HCT116 (cell line): ENCODE results near the gene PCSK2. TPM values are rescaled to one million over a fixed set of nuclear protein-coding genes. Genes with fewer than 3 reads are reported as not detected.

Experiments used
- ATAC-seq: fragments of 200-7000 bp; cut with Tn5 transposase; 2 replicates; pipeline ENCODE4 v1.9.1; 2020; ENCODE audit warnings: mild to moderate bottlenecking, moderate library complexity
- BruUV-seq: library from RNA; stranded (reverse); fragments of 400-500 nt; replicated peaks from 2 replicates; lab custom pipeline; 2021; lab: Mats Ljungman, UMichigan
- CTCF ChIA-PET: fragments of 300-600 bp; sonication (Branson Sonifier 250); formaldehyde crosslinking; loops from one replicate; lab custom pipeline; 2021; ENCODE audit warnings: antibody characterized with exemption; lab: Charles Lee
- POLR2A ChIA-PET: fragments of 300-600, 350-600 bp; sonication (Branson Sonifier 250); formaldehyde crosslinking; loops from one replicate; lab custom pipeline; 2021; ENCODE audit warnings: antibody characterized with exemption; lab: Charles Lee
- RAD21 ChIA-PET, 2 experiments: fragments of 300-600 bp; sonication (Branson Sonifier 250); formaldehyde crosslinking; loops; one replicate each; lab custom pipeline; 2023; ENCODE audit warnings: low total read pairs in 2 of 2; ENCODE audit not compliant: uncharacterized antibody in 2 of 2, unreplicated experiment in 2 of 2, low non-redundant PET in 1 of 2; lab: Charles Lee
- DNase-seq: peaks from one replicate; pipeline ENCODE4 v3.0.0-alpha.2; 2010; ENCODE audit warnings: low read depth, low spot score
- H2AFZ ChIP-seq: fragments of 200-600 bp; shearing (Covaris generic), sonication (generic); 2 replicates; pipeline ENCODE4 v1.6.1; 2017; ENCODE audit warnings: low read depth, mixed run types, mixed read lengths, antibody characterized with exemption, low read length; ENCODE audit not compliant: poor library complexity, severe bottlenecking
- H3K27ac ChIP-seq: 2 replicates; pipeline ENCODE4 v1.5.1; 2012; ENCODE audit warnings: low read depth, low read length
- H3K27me3 ChIP-seq: fragments of 200-600 bp; sonication (generic); 2 replicates; pipeline ENCODE4 v1.6.1; 2016; ENCODE audit warnings: mixed run types, low read length, mixed read lengths; ENCODE audit not compliant: insufficient read depth
- H3K36me3 ChIP-seq, 2 experiments: fragments of 200-500 bp in 1 of 2; fragments of 200-600 bp in 1 of 2; sonication (Bioruptor generic) in 1 of 2; sonication (generic) in 1 of 2; 2 replicates each; pipeline versions ENCODE4 v1.5.1 to v1.6.1; 2014 to 2016; ENCODE audit warnings: low read length in 2 of 2, inconsistent platforms in 1 of 2, mixed read lengths in 1 of 2, mixed run types in 1 of 2; ENCODE audit not compliant: insufficient read depth in 2 of 2, control insufficient read depth in 1 of 2
- H3K4me1 ChIP-seq, 2 experiments: fragments of 200-600 bp in 1 of 2; sonication (generic) in 1 of 2; 2 replicates each; pipeline versions ENCODE4 v1.5.1 to v1.6.1; 2012 to 2017; ENCODE audit warnings: low read length in 2 of 2, inconsistent platforms in 1 of 2, mild to moderate bottlenecking in 1 of 2, mixed read lengths in 1 of 2, mixed run types in 1 of 2, moderate library complexity in 1 of 2; ENCODE audit not compliant: insufficient read depth in 2 of 2, control insufficient read depth in 1 of 2
- H3K4me2 ChIP-seq: fragments of 200-600 bp; sonication (generic); 2 replicates; pipeline ENCODE4 v1.6.1; 2017; ENCODE audit warnings: mixed run types, low read length, mixed read lengths
- H3K4me3 ChIP-seq, 2 experiments: fragments of 200-600 bp in 1 of 2; sonication (generic) in 1 of 2; replicated peaks in 1 of 2; 2 replicates each; pipeline ENCODE4 v1.5.1; 2011 to 2016; ENCODE audit warnings: low read length in 2 of 2, control low read depth in 1 of 2, low read depth in 1 of 2, mild to moderate bottlenecking in 1 of 2, mixed read lengths in 1 of 2, mixed run types in 1 of 2
- H3K79me2 ChIP-seq: fragments of 200-600 bp; sonication (generic); 2 replicates; pipeline ENCODE4 v1.6.1; 2017; ENCODE audit warnings: mild to moderate bottlenecking, mixed run types, low read length, moderate library complexity, mixed read lengths; ENCODE audit not compliant: insufficient read depth
- H3K9ac ChIP-seq: fragments of 200-600 bp; sonication (generic); 2 replicates; pipeline ENCODE4 v1.6.1; 2016; ENCODE audit warnings: low read length, mixed read lengths
- H3K9me2 ChIP-seq: fragments of 200-600 bp; sonication (generic), shearing (Covaris generic); 2 replicates; pipeline ENCODE4 v1.6.1; 2017; ENCODE audit warnings: mixed run types, mild to moderate bottlenecking, moderate library complexity; ENCODE audit not compliant: insufficient read depth
- H3K9me3 ChIP-seq, 2 experiments: fragments of 200-500 bp in 1 of 2; fragments of 200-600 bp in 1 of 2; sonication (Bioruptor generic) in 1 of 2; sonication (generic) in 1 of 2; 2 replicates each; pipeline ENCODE4 v1.6.1; 2014 to 2017; ENCODE audit warnings: low read length in 2 of 2, mixed read lengths in 2 of 2, inconsistent platforms in 1 of 2, low read depth in 1 of 2, mild to moderate bottlenecking in 1 of 2, mixed run types in 1 of 2, moderate library complexity in 1 of 2; ENCODE audit not compliant: control insufficient read depth in 1 of 2, insufficient read depth in 1 of 2
- H4K20me1 ChIP-seq: fragments of 200-600 bp; sonication (generic), shearing (Covaris generic); 2 replicates; pipeline ENCODE4 v1.6.1; 2017; ENCODE audit warnings: mixed run types, mild to moderate bottlenecking, moderate library complexity; ENCODE audit not compliant: insufficient read depth
- CEBPB ChIP-seq: IDR thresholded peaks from 2 replicates; pipeline ENCODE4 v1.6.1; 2012; ENCODE audit warnings: low read depth
- EZH2 ChIP-seq: fragments of 200-600 bp; sonication (generic); IDR thresholded peaks from 2 replicates; pipeline ENCODE4 v1.6.1; 2017; ENCODE audit warnings: antibody characterized with exemption, mixed run types
- POLR2A ChIP-seq: IDR thresholded peaks from 2 replicates; pipeline ENCODE4 v1.7.0; 2011; ENCODE audit warnings: borderline replicate concordance; ENCODE audit not compliant: insufficient read depth, insufficient read length; ENCODE audit errors: extremely low read depth
- REST ChIP-seq: IDR thresholded peaks from 2 replicates; pipeline ENCODE4 v1.6.1; 2012; ENCODE audit warnings: low read depth
- SP1 ChIP-seq: IDR thresholded peaks from 2 replicates; pipeline ENCODE4 v1.6.1; 2012; ENCODE audit warnings: low read depth
- TCF7L2 ChIP-seq: IDR thresholded peaks from 2 replicates; pipeline ENCODE4 v1.7.0; 2011; ENCODE audit warnings: borderline replicate concordance, inconsistent platforms; ENCODE audit not compliant: insufficient read depth, insufficient read length; ENCODE audit errors: extremely low read depth
- intact Hi-C: fragments of 100-400 bp; cut with micrococcal nuclease; formaldehyde crosslinking; loops from 2 replicates; pipeline ENCODE4 v1.10.0; 2022
- total RNA-seq: library from RNA; stranded (reverse); gene quantifications from one replicate; pipeline ENCODE4 v1.2.1, GENCODE V29; 2021; ENCODE audit not compliant: unreplicated experiment

PCSK2 gene
- total RNA-seq, 1 experiment from 2014 or later = not detected

GRCh38 chr20:17473659-17474058, 246.8 kb downstream of the PCSK2 start:
- no peak for TF ChIP-seq TCF7L2
- H4K20me1 ChIP-seq = no peaks in the 10 kb centered on the region
- no peak overlapping the region for H3K27ac ChIP-seq
- no peak for DNase-seq
- H3K4me3 ChIP-seq = no peak overlapping the region
- H3K9me2 ChIP-seq = no peaks in the 10 kb centered on the region
- no peaks in the 10 kb centered on the region for H3K27me3 ChIP-seq
- H3K36me3 ChIP-seq = no peaks in the 10 kb centered on the region
- H2AFZ ChIP-seq = no peak overlapping the region
- H3K79me2 ChIP-seq = no peaks in the 10 kb centered on the region
- intact Hi-C loops = no loop called here
- ChIA-PET CTCF (no interaction called here), POLR2A (no interaction called here), RAD21 (no interaction called here)
- ATAC-seq = no peak
- no peaks in the 10 kb centered on the region for H3K9me3 ChIP-seq
- no peaks in the 10 kb centered on the region for H3K4me1 ChIP-seq
- no TSS peak for BruUV-seq
- H3K4me2 ChIP-seq = no peak overlapping the region
- no peak overlapping the region for H3K9ac ChIP-seq

- H4K20me1 ChIP-seq = no peaks in the 10 kb centered on the region
- H3K4me2 ChIP-seq = no peak overlapping the region
- no TSS peak for BruUV-seq
- no peak overlapping the region for H3K27ac ChIP-seq
- no peaks in the 10 kb centered on the region for H3K9me3 ChIP-seq
- intact Hi-C loops = no loop called here
- no peaks in the 10 kb centered on the region for H3K79me2 ChIP-seq
- H3K4me3 ChIP-seq = no peak overlapping the region
- POLR2A ChIA-PET = no interaction called here
- H2AFZ ChIP-seq = no peak overlapping the region
- peaks cover 6% of the 10 kb centered on the region for H3K27me3 ChIP-seq
- ATAC-seq (no peak), DNase-seq (no peak)
- RAD21 ChIA-PET = no interaction called here
- no peaks in the 10 kb centered on the region for H3K9me2 ChIP-seq
- CTCF ChIA-PET = no interaction called here
- H3K36me3 ChIP-seq = no peaks in the 10 kb centered on the region
- no peaks in the 10 kb centered on the region for H3K4me1 ChIP-seq
- H3K9ac ChIP-seq = no peak overlapping the region
- TF ChIP-seq EZH2 = no peak
- no peak for TF ChIP-seq SP1
- TF ChIP-seq REST = no peak
- TF ChIP-seq CEBPB = no peak
- no peak for TF ChIP-seq POLR2A
Observed at GRCh38 chr20:17479063-17479657, 252.3 kb downstream of the PCSK2 start.
